ENCODE data around the gene UFD1.

GRCh38 chr22:19515654-19516377, 36.8 kb upstream of the UFD1 start:
- TF ChIP-seq POLR2AphosphoS5 (IDR thresholded peaks at IDR 0.05; ENCODE audit: low read depth, low read length) (no peak), REST (IDR thresholded peaks at IDR 0.05; ENCODE audit: insufficient read depth in 1 of 2, low read depth in 2 of 2, low read length in 2 of 2) (no peak), TAF1 (IDR thresholded peaks at IDR 0.05; ENCODE audit: borderline replicate concordance, insufficient read depth, low read length) (no peak)
